CD4-positive, alpha-beta T cell treated with Interleukin-15 for 1 hour (primary cell): ENCODE measurements around the gene RIC8A.

ENCODE experiments used
- DNase-seq: peaks from one replicate; pipeline ENCODE4 v3.0.0-alpha.2; 2020

The RIC8A gene

GRCh38 chr11:204587-205109, 2.9 kb upstream of the RIC8A start:
- peak; percentile 11 for DNase-seq

DNA sequence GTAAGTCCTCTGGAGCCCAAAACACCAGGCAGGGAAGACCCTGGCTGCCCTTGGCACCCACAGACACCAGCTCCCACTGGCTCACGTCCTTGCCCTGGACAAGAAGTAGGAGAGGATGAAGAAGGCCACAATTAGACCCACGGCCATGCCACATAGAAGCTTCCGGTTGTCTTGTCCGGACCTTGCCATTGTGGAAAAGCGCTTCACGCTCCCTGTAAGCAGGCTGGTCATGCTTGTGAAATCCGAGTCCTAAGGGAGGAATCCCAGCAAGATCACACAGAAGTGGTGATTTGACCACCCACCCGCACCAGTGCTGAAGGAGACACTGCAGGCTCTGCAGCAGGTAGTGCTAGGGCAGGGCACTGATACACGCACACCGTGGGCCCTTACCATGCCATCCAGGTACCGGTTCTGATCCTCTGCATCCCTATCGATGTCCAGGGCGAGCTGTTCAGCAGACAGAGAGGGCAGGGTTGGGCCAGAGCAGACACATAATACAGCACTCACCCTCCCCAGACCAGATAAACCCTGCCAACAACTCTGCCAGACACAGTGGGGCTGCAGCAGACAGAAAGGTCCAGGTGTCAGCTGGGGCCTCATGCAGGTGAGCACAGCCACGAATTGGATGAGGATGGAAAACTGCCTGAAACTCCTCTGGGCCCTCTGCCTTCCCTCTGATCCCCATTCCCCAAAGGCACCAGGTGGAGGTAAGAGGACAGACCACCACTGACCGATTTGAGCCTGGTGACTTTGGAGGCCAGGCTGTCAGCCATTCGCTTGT, 2.1 kb upstream of the RIC8A start:
- DNase-seq = peak; percentile 12

DNA sequence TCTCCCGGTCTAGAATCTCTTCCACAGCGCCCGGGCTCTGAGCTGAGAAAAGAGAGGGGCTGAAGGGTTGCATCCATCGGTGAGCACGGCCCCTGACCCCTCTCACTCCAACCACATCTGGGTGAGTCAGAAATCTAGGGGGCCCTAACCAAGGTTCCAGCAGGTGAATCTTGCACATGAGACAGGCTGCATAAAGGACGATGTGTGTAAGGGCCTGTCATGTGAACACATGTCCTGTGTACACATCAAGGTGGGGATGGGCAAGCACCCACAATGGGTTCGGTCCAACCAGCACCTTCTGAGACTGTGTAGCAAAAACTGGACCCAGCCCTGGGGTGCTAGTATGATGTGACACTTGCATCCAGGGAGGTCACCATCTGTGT, 1.5 kb upstream of the RIC8A start:
- DNase-seq = peak; percentile 7

- peak; percentile 19 for DNase-seq
Measured at GRCh38 chr11:206526-207207, 841 bp upstream of the RIC8A start.

- peak; percentile 58 for DNase-seq
Measured at GRCh38 chr11:207863-208180, 314 bp downstream of the RIC8A start.

DNA sequence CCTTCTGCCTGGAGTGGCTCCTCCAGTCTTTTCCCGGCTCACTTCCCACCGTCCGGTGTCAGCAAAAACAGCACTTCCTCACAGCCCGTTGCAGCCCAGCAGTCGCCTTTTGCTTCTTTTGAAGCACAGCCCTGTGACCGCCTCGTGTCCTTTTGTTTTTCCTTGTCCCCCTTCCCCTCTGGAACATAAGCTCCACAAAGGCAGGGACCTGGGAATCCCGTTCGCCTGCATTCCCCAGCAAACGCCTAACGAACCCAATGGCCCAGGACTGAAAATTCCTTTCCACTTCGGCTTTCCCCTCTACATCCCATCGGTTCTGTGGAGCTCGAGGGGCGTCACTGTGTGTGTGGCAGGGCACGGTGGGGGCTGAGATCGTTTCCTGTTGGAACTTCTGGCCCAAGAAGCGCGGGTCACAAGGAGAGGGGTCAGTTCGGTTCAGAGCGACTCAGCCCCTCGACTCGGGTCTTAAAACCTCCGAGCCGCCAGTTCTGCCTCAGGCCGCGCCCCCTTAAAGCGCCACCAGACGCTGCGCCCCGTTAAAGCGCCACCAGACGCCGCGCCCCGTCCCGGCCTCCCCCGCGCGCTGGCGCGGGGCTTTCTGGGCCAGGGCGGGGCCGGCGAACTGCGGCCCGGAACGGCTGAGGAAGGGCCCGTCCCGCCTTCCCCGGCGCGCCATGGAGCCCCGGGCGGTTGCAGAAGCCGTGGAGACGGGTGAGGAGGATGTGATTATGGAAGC, 841 bp downstream of the RIC8A start:
- peak; percentile 83 for DNase-seq

DNA sequence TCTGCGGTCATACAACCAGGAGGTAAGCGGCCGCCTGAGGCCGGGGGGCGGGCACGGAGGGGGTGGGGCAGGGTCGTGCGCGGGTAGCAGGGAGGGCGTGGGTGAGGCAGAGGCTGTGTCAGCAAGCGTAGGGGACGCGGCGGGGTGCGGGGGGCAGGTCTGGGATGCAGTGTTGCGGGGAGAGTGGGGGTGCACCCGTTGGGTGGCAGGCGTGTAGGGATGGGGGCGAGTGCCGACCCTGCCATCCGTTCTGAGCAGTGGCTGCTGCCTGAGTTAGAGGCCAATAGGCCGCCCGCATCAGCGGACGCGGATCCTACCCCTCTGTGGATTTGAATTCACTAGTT, 1.4 kb downstream of the RIC8A start:
- no peak for DNase-seq

DNA sequence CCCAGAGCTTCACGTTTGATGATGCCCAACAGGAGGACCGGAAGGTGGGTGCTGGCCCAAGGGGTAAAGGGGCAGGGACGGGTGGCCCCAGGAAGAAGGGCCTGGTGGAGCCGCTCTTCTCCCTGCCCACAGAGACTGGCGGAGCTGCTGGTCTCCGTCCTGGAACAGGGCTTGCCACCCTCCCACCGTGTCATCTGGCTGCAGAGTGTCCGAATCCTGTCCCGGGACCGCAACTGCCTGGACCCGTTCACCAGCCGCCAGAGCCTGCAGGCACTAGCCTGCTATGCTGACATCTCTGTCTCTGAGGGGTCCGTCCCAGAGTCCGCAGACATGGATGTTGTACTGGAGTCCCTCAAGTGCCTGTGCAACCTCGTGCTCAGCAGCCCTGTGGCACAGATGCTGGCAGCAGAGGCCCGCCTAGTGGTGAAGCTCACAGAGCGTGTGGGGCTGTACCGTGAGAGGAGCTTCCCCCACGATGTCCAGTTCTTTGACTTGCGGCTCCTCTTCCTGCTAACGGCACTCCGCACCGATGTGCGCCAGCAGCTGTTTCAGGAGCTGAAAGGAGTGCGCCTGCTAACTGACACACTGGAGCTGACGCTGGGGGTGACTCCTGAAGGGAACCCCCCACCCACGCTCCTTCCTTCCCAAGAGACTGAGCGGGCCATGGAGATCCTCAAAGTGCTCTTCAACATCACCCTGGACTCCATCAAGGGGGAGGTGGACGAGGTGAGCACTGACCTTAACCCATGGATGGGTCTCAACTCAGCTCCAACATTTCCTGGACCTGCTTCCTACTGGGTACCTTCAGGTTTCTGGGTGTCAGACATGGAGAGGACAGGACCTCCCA, 2.0 kb downstream of the RIC8A start:
- DNase-seq = peak; percentile 15

DNA sequence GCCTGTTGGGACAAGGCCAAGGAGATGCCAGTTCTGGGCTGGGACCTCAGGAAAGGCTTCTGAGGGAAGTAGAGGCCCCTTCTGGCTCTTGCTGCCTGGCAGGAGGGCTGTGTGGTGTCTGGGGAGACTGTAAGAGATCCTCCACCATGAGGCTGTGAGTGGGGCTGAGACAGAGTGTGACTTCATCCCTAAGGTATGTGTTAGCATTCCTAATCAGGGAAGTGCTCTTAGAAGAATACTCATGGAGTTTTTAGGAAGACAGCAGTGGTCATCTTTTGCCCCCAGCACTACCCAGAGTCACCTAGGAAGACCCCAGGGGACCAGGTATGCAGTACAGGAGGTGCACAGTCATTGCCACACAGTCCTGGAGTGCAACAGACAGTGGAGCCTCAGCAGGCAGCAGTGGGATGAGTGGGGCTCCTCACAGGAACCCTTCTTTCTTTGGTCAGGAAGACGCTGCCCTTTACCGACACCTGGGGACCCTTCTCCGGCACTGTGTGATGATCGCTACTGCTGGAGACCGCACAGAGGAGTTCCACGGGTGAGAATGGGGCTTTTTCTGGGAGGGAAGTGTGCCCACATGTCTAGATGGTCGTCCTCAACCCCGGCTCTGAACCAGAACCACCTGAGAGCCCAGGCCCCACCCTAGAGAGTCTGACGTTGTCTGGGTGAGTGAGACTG, 2.8 kb downstream of the RIC8A start:
- DNase-seq = peak; percentile 12

- no peak for DNase-seq
Measured at GRCh38 chr11:210803-211180, 3.3 kb downstream of the RIC8A start.

DNA sequence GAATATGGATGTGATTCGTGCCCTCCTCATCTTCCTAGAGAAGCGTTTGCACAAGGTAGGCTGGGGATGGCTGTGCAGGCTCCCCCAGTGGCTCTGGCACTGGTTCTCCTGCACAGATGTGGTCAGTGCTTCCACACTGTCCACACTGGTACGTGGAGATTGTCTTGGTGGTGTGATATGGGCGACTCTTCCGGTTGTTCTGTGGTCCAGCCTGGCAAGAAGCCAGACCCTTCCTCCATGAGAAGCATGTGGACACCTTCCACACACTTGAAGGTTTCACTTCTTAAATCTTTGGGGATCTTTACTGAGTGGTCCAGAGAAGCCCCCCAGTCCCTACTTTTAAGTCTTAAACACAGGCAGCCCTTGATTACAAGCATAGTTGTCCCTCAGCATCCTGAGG, 3.8 kb downstream of the RIC8A start:
- DNase-seq = no peak

- DNase-seq = peak; percentile 13
Measured at GRCh38 chr11:211741-212140, 4.2 kb downstream of the RIC8A start.

- DNase-seq = peak; percentile 12
Measured at GRCh38 chr11:212150-213100, 4.9 kb downstream of the RIC8A start.

- DNase-seq = peak; percentile 11
Measured at GRCh38 chr11:213111-213510, 5.6 kb downstream of the RIC8A start.

GRCh38 chr11:214083-214482, 6.6 kb downstream of the RIC8A start:
- peak; percentile 9 for DNase-seq

DNA sequence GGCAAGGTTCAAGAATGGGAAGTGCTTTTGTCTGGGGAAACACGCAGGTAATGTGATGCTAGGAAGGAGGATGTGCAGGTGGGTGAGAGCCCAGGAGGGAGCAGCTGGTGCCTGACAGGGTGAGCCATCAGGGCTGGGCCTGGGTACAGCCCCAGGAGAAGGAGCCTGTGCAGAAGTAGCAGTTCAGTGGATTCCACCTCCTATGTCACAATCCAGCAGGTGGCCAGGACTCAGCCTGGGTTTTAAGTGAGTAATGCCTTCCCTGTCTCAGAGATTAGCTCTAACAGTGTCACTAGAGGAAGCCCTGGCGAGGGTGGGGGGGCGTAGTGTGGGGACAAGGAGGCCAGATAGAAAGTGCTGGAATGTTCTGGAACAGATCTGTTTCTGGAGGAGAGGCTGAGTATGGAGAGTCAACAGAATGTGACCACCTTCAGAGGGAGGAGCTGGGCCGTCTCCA, 8.1 kb downstream of the RIC8A start:
- DNase-seq = no peak

DNA sequence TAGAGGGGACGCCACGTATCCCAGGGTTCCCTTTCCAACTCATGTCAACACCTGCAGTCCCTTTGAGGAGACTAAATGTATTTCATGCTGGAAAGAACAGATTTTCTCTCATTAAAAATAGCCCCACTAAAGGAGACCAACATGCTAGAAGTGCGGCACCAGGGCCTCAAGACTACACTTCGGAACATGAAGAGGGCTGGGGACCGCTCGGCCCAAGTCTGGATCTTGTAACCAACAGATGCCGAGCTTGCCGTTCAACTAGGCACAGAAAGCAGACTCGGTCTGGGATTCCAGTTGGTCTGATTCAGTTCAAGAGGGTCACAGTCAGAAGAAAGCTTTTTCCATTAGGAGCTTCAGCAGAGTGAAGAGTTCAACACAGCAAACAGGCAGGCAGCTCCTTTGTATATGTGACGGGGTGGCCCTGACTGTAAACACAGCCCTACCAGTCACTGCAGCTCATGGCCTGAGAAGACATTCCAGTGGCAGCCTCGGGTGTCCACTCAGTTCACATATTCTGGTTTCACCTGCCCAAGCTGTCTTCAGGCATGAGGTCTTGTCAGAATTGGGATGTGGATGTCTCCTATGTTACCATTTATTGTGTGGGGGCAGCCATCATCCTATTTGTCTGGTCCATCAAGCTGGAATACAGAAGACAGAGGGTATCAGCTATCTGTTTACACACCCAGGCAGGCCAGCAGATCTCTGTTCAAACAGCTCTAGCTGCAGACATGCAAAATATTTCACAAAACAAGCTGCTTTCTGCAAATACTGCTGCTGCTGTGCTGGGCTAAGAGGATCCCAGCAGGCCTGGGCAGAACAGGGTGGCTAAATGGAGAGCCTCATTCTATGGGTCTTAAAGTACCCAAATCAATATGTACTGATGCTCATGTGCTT, 8.8 kb downstream of the RIC8A start:
- DNase-seq = no peak

DNA sequence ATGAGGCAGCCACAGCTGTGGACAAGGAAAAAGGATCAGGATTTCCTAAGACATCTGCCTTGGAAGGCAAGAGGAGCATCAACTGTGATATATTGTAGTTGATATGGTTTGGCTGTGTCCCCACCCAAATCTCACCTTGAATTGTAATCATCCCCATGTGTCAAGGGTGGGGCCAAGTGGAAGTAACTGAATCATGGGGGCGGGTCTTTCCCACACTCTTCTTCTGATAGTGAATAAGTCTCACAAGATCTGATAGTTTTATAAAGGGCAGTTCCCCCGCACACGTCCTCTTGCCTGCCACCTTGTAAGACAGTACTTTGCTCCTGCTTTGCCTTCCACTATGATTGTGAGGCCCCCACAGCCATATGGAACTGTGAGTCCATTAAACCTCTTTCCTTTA, 10.2 kb downstream of the RIC8A start:
- no peak for DNase-seq

DNA sequence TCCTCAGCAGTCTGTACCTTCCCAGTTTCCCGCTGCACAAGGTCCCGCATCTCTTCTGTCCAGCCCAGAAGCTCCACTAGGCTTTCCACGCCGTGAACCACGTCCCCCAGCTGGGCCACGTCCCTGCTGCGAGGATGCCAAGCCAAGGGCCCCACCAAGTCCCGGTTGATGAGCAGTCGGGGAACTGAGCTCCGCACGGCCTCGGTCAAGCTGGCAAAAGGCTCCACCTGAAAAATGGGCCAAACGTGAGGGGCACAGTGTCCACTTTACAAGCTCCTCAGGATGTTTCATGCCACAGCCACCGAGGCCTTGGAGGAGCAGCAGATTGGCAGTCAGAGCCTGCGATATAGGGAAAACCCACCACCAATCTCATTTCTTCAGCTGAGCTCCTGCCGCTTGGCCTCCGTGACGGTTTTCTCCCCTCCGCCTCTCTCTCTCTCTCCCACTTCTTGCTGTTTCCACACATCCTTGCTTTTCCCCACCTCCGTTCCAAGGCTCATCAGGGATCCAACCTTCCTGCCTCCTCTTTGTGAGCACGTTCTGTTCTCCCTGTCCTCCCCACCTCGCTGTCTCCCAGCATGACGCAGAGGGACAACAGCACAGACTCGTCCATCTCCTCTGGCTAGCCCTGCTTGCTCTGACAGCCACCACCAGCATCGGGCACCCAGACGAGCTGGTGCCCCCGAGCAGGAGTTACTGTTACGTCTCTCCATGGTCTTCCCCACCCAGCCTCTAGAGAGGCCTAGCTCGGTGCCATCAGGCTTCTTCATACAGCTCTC, 11.5 kb downstream of the RIC8A start:
- DNase-seq = no peak
